NCI-H1092 (cell line): ENCODE results near the gene CPT1B.
"Not testable (repeated sequence)": the region's sequence is repeated elsewhere in the genome, so short reads cannot be mapped to it uniquely, and the experiment has no call there.

ENCODE experiments used
- DNase-seq: peaks from one replicate; lab custom pipeline; 2025; lab: John Stamatoyannopoulos, UW

Gene CPT1B

GRCh38 chr22:50609599-50609998 is 31.4 kb upstream of the CPT1B start:
- no peak for DNase-seq

GRCh38 chr22:50608996-50609395 is 30.8 kb upstream of the CPT1B start:
- DNase-seq, result no peak

GRCh38 chr22:50608058-50608840 is 30.0 kb upstream of the CPT1B start:
- DNase-seq, result not testable (repeated sequence)

GRCh38 chr22:50607659-50608020 is 29.4 kb upstream of the CPT1B start:
- DNase-seq, result no peak

- no peak for DNase-seq
Observed at GRCh38 chr22:50606946-50607658, 28.9 kb upstream of the CPT1B start.

GRCh38 chr22:50606165-50606945 is 28.1 kb upstream of the CPT1B start:
- DNase-seq, result no peak

GRCh38 chr22:50605613-50606074 is 27.4 kb upstream of the CPT1B start:
- DNase-seq, result no peak

- no peak for DNase-seq
Observed at GRCh38 chr22:50605002-50605612, 26.9 kb upstream of the CPT1B start.

- no peak for DNase-seq
Observed at GRCh38 chr22:50604256-50605001, 26.2 kb upstream of the CPT1B start.

GRCh38 chr22:50603511-50604255 is 25.5 kb upstream of the CPT1B start:
- no peak for DNase-seq

- DNase-seq, result no peak
Observed at GRCh38 chr22:50602338-50602700, 24.1 kb upstream of the CPT1B start.

GRCh38 chr22:50601669-50602337 is 23.6 kb upstream of the CPT1B start:
- DNase-seq, result no peak

- DNase-seq, result no peak
Observed at GRCh38 chr22:50600967-50601668, 22.9 kb upstream of the CPT1B start.

GRCh38 chr22:50600538-50600937 is 22.3 kb upstream of the CPT1B start, which contains the start of gene MAPK8IP2:
TSS of gene MAPK8IP2 (plus strand) at chr22:50600793. CDS start at chr22:50600819, 26 bp downstream.
- DNase-seq, result no peak

GRCh38 chr22:50599816-50600455 is 21.7 kb upstream of the CPT1B start:
- DNase-seq, result no peak

GRCh38 chr22:50597097-50597496 is 18.9 kb upstream of the CPT1B start:
- no peak for DNase-seq

- DNase-seq, result no peak
Observed at GRCh38 chr22:50595189-50595588, 17.0 kb upstream of the CPT1B start.

GRCh38 chr22:50587407-50587806 is 9.2 kb upstream of the CPT1B start:
- no peak for DNase-seq

- DNase-seq, result no peak
Observed at GRCh38 chr22:50586416-50586815, 8.2 kb upstream of the CPT1B start.
